EL (cell line): ENCODE data around the gene KLK7.

ENCODE experiments used
- DNase-seq: peaks from one replicate; pipeline ENCODE4 v3.0.0-alpha.2; 2016

KLK7 gene

DNA sequence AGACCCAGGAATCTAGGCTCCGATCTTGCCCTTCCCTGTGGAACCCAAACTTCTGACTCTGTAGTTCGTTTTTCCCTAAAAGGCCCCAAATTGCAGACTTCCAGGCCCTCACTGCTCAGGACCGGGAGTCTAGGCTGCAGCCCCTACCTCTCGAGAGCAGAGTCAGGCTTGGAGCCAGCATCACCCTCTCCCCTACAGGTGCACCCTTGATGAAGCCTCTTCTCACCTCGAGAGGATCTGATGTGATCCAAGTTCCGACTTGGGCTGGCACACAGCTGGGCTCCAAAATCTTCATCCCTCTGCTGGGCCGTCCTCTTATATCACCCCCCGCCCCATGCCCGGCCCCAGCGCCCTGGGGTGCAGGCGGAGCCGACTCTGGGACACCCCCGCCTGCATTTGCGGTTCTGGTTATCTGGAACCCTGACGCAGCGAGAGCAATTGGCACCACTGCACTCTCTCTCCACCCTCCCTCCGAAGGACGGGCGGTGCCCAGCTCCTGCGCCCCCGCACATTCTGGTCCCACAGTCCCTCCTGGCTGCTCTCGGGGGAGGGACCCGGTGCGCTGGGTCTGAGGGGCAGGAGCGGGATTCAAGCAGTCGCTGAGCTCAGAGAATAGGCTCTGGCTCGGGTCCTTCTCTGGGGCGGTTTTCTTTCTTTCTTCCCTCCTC is at the start of gene KLK7:
KLK7 (minus strand) TSS at position 293 of the 668 bp plus-strand sequence. CDS start 1,518 bp downstream, outside the sequence.
- DNase-seq, result no peak

DNA sequence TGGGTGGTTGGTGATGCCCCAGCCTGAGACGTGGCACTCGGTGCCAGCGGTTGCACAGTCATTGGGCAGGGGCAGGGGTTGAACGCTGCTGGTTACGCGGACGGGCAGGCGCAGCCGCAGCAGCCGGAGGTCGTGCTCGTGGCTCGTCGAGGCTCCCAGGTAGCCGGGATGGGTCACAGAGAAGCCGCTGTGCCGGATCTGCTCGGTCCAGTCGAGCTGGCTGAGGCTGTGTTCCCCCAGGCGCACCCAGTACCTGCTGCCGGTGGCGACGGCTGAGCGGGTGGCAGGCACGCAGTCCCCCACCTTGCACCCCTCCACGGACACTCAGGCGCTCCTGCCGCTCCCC is 48.1 kb upstream of the KLK7 start:
- DNase-seq, result no peak

DNA sequence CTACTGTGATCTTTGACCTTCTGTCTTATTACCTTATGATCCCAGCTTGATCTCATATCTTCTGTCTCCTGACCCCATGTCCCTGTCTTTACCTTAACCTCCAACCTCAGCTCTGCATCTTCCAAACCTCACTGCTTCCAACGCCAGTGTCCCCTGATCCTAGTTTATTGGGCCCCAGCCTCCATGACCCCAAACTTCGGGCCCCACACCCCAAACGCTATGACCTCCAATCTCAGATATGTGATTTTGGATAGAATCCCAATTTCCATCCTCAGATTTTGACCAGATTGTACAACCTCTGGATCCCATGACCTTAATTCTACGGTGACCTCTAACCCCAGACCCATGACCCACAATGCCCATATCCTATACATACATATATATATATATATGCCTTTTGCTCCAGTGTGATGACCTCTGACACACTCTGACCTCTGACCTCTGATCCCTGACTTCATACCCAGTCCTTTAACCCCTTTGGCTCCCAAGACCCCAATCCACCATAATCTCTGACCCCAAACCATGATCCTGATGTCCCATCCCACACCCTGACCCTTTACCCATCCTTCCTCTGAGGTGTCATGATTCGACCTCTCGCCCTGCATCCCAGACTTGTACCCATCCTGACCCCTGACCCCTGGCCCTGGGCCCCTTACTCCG is 47.6 kb upstream of the KLK7 start:
- no peak for DNase-seq

DNA sequence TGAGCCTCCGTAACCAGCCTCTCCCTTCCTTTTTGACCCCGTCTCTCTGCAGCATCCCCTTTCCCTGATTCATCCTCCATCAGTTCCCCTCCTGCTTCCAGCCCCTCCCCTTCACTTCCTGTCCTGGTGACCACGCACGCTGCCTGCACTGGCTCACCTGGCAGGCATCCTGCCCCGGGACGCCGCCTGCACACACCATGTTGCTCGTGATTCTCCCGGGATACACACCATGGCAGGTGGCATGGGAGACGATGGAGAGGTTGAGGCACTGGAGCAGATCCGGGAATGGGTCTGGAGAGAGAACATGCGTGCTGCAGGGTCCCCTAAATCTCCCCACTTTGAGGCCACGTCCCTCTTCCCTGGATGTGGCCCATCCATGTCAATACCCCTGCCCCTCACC is 46.9 kb upstream of the KLK7 start:
- DNase-seq, result no peak

DNA sequence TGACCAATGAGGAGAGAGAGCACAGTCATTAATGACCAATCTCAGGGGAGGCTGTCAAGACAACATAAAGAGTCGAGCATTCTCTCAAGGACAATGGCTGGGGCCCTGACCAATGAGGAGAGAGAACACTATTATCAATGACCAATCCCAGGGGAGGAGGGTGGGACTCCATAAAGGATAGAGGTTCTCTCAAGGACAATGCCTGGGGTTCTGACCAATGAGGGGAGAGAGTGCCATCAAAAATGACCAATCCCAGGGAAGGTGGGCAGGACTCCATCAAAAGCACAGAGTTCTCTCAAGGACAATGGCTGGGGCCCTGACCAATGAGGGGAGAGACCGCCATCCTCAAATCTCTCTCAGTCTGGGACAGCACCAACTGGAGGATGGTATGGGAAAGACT is 46.0 kb upstream of the KLK7 start:
- DNase-seq, result no peak

DNA sequence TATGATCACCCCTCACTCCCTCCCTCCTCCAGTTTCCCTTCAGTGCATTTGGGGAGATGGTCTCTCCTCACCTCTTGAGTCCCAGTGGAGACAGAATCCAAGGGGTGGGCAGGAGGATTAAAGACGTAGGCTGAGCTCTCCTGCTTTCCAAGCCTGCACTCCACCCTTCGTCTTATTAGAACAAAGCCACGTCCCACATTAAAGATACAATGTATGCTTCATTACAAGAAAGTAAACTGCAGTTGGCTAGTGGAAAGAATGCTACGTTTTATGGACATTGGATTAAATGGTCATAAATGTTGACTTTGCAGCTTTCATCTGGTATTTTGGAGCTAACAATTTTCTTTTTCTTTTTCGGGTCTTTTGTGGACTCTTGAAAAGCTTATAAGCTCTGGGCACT is 44.2 kb upstream of the KLK7 start:
- DNase-seq, result no peak

DNA sequence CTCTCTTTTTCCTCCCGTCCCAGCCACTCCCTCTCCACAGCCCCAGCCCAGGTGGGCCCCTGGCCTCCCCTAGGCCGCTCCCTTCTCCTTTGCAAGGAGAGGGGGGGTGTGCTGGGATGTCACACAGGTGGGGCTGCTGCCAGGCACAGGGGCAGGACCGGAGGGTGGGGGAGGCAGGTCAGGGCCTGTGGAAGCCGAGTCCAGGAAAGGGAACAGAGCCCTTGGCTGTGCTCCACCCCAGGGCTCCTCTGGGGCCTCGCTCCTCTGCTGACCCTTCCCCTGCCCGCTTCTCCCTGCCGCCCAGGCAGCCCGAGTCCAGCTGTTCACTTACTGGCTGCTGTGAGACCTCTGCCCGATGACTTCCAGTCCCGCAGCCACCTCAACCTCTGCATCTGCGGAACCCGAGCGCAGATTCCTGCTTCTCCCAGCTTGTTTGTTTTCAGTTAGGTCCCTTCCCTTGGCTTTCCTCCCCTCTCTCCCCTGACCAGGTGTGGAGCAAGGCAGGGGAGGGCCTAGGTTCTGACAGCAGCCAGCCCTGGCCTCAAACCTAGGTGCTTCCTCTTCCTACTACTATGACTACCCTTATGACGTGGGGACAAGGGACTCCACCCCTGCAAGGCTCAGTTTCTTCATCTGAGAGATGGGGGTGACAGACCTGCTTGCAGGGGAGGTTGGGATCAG is 43.5 kb upstream of the KLK7 start:
- DNase-seq, result no peak

DNA sequence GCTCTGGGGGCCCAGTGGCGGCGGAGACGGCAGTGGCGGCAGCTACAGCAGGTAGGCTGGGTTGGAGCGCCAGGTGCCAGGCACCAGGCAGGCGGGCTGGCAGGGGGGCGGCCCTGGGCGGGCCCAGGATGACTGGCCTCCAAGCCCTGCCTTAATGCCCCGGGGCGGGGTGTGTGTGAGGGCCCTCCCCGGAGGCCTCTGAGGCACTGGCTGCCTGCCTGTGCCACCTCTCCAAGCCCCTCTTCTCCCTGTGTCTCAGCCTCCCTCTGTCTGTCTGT is 42.8 kb upstream of the KLK7 start, which contains the start of gene KLK11:
KLK11 (minus strand) TSS at position 63 of the 278 bp plus-strand sequence. CDS start 985 bp downstream, outside the sequence.
- DNase-seq, result no peak

DNA sequence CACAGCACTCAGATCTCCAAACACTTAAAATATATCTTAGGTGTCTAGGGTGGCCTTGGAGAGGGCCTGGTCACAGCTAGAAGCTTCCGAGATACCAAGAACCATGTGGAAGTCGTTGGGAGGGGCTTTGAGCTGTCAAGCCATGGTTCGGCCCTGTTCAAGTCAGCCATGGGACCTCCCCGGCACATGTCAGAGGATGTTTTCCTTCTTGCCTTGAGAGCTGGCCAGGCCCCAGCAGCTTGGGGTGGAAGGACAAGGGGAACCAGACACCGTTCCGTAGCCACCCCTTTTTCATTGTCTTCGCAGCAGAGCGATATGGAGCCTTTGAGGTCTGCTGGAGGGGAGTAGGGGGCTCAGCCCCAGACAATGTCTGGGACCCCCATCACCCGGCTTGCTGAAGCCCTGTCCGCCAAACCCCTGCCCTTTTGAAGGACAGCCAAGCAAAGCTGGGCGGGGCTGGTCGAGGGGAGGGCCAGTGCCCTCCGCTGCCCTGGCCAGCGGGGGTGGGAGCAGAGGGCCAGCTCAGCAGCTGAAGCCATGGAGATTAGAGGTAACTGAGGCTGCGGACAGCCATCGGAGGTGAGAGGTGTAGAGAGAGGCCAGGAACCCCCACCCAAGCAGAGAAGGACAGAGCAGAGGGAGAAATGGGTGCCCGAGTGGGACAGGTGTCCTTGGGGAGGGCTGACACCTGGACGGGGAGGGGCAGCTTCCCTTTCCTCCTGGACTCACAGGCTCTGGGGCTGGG is 42.3 kb upstream of the KLK7 start:
- DNase-seq, result no peak

DNA sequence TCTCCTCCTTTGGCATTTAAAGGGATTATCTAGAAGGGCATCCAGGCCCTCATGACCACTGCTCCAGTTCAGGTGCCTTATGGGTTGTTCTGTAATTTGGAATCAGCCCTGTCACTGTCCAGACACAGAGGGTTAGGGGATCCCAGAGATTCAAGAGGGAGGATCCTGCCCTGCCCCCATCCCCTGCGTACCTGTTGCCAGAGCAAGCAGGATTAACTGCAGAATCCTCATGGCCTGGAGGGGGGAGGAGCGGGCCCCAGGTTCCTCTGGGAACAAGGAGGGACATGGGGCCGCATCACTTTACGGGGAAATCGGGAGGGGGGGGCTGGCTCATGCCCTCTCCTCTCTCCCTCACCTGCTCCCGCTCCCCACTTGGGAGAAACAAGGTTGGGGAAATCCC is 41.7 kb upstream of the KLK7 start:
- no peak for DNase-seq

DNA sequence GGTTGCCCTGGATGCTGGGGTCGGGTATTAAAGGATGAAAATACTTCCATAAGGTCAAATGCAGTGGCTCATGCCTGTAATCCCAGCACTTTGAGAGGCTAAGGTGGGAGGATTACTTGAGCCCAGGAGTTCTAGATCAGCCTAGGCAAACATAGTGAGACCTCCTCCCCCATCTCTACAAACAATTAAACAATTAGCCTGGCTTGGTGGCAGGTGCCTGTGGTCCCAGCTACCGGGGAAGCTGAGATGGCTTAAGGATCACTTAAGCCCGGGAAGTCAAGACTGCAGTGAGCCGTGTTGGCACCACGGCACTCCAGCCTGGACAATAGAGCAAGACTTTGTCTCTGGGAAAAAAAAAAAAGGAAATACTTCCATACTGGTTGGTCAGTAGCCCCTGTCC is 41.2 kb upstream of the KLK7 start:
- DNase-seq, result no peak

DNA sequence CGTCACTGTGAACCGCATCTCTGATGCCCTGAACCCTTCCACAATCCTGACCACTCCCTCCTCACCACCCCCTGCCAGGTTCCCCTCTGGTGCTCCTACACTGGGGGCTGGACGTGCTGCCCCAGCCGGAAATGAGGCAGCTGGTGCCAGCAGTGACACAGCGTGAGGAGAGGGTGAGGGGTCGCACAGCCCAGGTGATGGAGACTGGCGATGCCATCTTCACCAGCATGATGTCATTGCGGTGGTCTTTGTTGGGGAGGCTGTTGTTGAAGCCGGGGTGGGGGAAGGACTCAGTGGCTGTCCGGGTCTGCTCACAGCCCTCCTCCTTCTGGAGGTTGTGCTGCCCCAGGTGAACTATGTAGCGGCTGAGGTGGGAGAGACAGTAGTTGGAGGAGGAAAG is 40.2 kb upstream of the KLK7 start:
- DNase-seq, result no peak

DNA sequence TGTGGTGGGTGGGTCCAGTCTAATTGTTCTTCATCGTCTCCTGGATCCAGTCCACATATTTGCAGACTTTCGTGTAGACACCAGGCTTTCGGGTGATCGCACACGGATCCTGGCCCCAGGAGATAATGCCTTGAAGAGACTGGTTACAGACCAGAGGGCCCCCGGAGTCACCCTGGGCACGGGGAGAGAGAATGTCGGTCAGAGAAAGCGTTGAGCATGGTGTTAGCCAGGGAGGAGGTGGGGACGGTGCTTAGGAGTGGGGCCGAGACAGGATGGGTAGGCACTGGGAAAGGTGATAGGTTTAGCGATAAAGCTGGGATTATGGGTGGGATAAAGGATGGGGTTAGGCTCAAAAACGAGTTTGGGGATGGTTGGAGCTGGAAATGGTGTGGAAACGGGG is 38.8 kb upstream of the KLK7 start:
- no peak for DNase-seq

DNA sequence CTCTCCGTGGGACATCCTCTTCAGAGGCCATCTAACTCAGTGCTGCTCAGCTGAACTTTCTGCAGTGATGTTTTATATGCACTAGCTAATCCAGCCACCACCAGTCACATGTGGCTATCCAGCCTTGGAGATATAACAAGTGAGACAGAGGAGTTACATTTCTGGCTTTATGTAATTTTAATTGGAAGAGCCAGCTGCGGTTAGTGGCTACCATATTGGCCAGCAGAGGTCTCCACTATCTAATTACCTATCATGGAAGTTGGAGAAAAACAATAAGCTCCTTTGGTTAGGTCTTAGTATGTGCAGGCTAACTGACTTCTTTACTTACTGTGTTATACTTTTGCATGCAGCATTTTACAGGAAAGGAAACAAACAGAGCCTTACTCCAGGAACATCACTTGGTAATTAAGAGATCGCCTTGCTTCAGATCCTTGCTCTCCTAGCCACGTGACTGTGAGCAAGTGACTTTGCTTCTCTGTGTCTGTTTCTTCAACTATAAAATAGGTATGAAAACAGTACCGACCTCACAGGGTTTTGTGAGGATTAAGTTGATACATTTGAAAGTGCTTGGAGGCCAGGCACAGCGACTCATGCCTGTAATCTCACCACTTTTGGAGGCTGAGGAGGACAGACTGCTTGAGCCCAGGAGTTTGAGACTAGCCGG is 37.4 kb upstream of the KLK7 start:
- DNase-seq, result peak; percentile 46

DNA sequence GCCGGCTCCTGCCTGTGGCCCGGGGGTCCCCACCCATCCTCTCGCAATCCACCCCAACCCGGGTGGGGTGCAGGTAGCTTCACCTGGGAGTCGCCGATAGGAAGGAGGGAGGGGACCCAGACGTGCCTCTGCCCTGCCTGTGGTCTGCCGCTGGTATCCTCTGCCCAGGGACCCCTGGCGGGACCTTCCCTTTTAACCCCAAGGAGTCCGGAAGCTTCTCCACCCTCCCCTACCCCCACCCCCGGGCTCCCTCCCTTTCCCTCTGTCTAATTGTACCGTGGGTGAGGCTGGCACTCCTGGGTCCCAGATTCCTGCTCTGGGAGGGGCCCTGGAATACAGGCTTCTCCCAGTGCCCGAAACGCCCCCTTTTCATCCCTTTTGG is 35.8 kb upstream of the KLK7 start, which contains the start of gene KLK10:
KLK10 (minus strand) TSS at position 166 of the 382 bp plus-strand sequence. CDS start 579 bp downstream, outside the sequence.
- no peak for DNase-seq

DNA sequence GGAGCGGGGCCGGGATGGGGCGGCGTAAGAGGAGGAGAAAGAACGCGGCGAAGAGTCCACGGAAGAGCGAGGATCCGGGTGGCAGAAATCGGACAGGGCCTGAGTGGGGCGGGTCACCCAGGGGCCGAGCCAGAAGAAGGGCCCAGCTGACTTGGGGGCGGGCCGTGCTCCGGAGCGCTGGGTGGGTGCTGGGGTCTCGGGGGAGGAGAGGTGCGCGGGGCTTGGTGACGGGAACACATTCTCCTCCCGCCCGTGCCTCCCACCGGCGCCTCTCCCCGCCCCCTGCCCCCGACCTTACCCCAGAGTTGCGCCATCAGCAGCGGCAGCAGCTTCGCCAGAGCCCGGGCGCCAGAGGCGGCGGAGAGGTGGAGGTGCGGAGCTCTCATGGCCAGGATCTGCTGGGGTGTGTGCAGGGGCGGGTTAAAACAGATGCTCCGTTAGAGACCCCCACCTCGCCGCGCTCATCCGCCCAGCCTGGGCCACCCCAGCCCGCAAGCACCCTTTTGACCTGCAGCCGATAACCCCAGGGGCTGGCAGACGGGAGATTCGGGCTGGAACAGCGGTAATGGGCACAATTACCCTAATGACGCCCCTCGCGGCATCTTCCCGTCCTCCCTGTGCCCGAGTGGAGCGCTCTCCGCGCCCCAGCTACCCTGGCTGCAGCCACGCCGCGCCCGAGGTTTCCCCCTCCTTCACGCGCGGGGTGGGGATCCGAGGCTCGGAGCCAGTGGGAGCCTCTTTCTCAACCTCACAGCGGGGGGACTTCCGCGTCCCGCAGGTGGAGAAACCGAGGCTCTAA is 35.2 kb upstream of the KLK7 start:
- no peak for DNase-seq

DNA sequence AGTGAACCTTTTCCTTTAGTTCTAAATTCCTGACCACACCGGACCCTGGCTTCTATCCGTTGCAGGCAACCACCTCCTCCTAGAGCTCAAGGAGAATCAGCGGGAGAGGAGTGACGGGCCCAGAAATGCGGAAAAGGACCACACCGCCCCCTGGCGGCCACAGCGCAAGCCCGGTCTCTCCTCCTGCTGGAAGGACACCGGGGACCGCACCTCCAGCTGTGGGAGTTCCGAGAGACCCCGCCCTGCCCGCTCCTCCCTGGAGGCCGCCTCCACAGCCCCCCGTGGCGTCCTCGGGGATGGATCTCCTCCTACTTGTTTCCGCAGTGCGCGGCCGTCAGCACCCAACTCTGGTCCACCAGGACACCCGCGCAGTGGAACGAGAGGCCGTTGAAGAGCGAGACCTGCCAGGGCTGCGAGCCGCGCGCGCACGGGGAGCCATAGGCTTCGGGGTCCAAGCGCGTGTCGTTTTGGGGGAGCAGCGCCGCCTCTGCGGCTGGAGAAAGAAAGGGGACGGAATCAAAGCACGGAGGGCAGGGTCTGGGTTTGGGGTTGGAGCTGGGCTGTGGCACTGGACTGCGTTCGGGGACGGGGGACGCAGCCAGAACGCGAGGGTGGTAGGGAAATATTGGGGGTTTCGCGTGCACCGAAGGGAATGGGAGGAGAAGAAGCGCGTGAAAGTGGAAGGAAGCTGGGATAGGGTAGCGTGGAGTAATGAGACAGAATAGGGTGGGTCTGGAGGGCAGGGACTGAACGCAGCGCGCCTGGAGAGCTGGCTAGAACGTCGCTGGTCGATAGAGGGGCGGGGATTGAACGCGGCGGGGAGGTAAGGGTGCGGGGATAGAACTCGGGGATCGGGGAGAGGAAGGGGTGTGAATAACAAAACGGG is 33.3 kb upstream of the KLK7 start:
- DNase-seq, result peak; percentile 31

DNA sequence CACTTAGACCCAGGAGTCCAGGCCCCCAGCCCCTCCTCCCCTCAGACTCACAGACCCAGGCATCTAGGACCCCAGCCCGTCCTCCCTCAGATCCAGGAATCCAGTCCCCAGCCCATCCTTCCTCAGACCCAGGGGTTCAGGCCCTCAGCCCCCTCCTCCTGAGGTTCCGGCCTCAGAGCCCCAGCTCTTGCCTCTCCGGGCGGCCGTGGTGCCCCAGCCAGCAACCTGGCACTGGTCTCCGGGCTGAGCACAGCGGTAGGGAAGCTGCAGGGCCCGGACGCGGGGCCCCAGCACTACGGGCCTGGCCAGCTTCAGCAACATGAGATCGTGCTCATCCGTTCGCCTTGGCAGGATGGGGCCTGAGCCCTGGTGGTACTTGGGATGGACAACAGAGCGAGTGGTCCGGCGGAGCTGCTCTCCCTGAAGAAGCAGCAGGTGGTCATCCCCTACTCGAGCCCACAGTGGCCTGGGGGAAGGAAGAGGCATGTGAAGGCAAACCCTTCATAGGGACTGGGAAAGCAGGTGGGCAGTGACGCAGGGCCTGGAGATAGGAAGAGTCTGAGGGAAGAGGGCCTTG is 32.1 kb upstream of the KLK7 start:
- DNase-seq, result no peak

DNA sequence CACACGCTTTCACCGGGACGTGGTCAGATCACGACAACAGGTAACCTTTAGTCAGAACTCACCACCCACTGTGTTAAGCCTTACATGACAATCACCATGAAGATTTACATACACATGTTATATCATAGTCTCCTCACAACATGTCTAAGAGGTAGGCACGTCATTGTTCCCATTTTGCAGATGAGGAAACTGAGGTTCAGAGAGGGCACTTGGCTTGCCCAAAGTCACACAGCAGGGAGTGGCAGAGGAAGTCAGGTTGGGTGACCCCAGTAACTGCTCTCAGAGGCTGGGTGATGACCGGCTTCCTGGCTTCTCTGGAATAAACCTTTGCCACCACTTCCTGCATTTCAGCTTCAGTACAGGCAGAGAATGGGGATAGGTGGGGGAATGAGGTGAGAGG is 30.5 kb upstream of the KLK7 start:
- no peak for DNase-seq

DNA sequence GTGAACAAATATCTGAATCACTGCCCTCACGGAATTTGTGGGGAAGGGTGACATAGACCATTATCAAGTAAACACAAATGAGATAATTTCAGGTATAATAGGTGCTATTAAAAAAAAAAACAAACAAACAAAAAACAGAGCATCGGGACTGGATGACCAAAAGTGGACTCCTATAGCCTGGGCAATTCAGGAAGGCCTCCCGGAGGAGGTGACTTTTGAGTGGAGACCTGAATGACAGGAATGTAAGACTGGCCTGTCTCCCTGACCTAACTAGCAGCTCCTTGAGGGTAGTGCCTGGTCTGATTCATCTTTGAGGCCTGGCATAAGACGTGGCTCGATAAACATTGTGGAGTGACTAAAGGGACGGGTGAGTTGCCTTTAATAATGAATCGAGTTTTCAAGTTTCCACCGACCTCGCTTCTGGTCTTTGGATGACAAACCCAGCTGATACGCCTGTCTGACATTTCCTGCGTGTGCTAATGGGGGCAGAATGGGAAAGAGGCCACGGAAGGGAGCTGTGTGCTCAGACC is 29.0 kb upstream of the KLK7 start:
- no peak for DNase-seq
